Measurements from ENCODE around the gene SRC. TPM values are rescaled to one million over a fixed set of nuclear protein-coding genes. Genes with fewer than 3 reads are reported as not detected.

SRC gene
- total RNA-seq, 1 experiment from 2014 or later, result 7.2 TPM

- no peak for DNase-seq (ENCODE audit: low spot score)
Measured at GRCh38 chr20:37350649-37351574, 5.0 kb downstream of the SRC start.

GRCh38 chr20:37351689-37352607 lies 6.0 kb downstream of the SRC start:
- no peak for DNase-seq (ENCODE audit: low spot score)

GRCh38 chr20:37352608-37352980 lies 6.7 kb downstream of the SRC start:
- DNase-seq (ENCODE audit: low spot score), result no peak

GRCh38 chr20:37353285-37353849 lies 7.4 kb downstream of the SRC start:
- no peak for DNase-seq (ENCODE audit: low spot score)

GRCh38 chr20:37354210-37355195 lies 8.6 kb downstream of the SRC start:
- DNase-seq (ENCODE audit: low spot score), result no peak

GRCh38 chr20:37355252-37356180 lies 9.6 kb downstream of the SRC start:
- DNase-seq (ENCODE audit: low spot score), result no peak

GRCh38 chr20:37356387-37356786 lies 10.4 kb downstream of the SRC start:
- peak; percentile 37 for DNase-seq (ENCODE audit: low spot score)

- no peak for DNase-seq (ENCODE audit: low spot score)
Measured at GRCh38 chr20:37356961-37357371, 11.0 kb downstream of the SRC start.

- DNase-seq (ENCODE audit: low spot score), result no peak
Measured at GRCh38 chr20:37357481-37358365, 11.8 kb downstream of the SRC start.

- DNase-seq (ENCODE audit: low spot score), result no peak
Measured at GRCh38 chr20:37358366-37359150, 12.6 kb downstream of the SRC start.

- no peak for DNase-seq (ENCODE audit: low spot score)
Measured at GRCh38 chr20:37359331-37359730, 13.4 kb downstream of the SRC start.

- no peak for DNase-seq (ENCODE audit: low spot score)
Measured at GRCh38 chr20:37359836-37360235, 13.9 kb downstream of the SRC start.

- no peak for DNase-seq (ENCODE audit: low spot score)
Measured at GRCh38 chr20:37360391-37361115, 14.6 kb downstream of the SRC start.

- no peak for DNase-seq (ENCODE audit: low spot score)
Measured at GRCh38 chr20:37361336-37361735, 15.4 kb downstream of the SRC start.

GRCh38 chr20:37362231-37362792 lies 16.4 kb downstream of the SRC start:
- DNase-seq (ENCODE audit: low spot score), result no peak

- no peak for DNase-seq (ENCODE audit: low spot score)
Measured at GRCh38 chr20:37362821-37363220, 16.9 kb downstream of the SRC start.
